ENCODE measurements around the gene DVL2. TPM values are rescaled to one million over a fixed set of nuclear protein-coding genes. Genes with fewer than 3 reads are reported as not detected.

DVL2 gene
- total and polyA plus RNA-seq, 2 of the 13 experiments (the other 11 are each of a cell fraction or from before 2014, with no cell fraction given) = 5.7 to 38.2 TPM

- peak; percentile 67 for TF ChIP-seq HNF1B (CRISPR knock-in tag; IDR thresholded peaks at IDR 0.05)
- peak; percentile 80; the same call in 1 of the 2 replicates for TF ChIP-seq CBFB (CRISPR knock-in tag; IDR thresholded peaks at IDR 0.05)
- no peak for TF ChIP-seq ZNF282 (IDR thresholded peaks at IDR 0.05; ENCODE audit: partially characterized antibody)
- no peak for TF ChIP-seq SP140L (CRISPR knock-in tag; IDR thresholded peaks at IDR 0.05; ENCODE audit: borderline replicate concordance)
- TF ChIP-seq ZNF724P (CRISPR knock-in tag; IDR thresholded peaks at IDR 0.05; ENCODE audit: borderline replicate concordance) = no peak
- TF ChIP-seq RFX1 (IDR thresholded peaks at IDR 0.05) = no peak
- peak; percentile 85; the same call in 1 of the 2 replicates for TF ChIP-seq SIN3A (IDR thresholded peaks at IDR 0.05; ENCODE audit: borderline replicate concordance, low read depth, low read length)
- TF ChIP-seq NCOA5 (CRISPR knock-in tag; IDR thresholded peaks at IDR 0.05) = no peak
- TF ChIP-seq ZFP36L1 (CRISPR knock-in tag; IDR thresholded peaks at IDR 0.05) = no peak
- no peak for TF ChIP-seq ZBTB26 (CRISPR knock-in tag; IDR thresholded peaks at IDR 0.05; ENCODE audit: borderline replicate concordance)
- TF ChIP-seq ZNF235 (CRISPR knock-in tag; IDR thresholded peaks at IDR 0.05; ENCODE audit: borderline replicate concordance) = no peak
- peak; percentile 63; the same call in 1 of the 2 replicates for TF ChIP-seq ZFX (CRISPR knock-in tag; IDR thresholded peaks at IDR 0.05; ENCODE audit: low read depth)
- TF ChIP-seq TBL1XR1 (IDR thresholded peaks at IDR 0.05; ENCODE audit: borderline replicate concordance, low read length, partially characterized antibody) = peak; percentile 91
- no peak for TF ChIP-seq HIVEP1 (CRISPR knock-in tag; IDR thresholded peaks at IDR 0.05)
- TF ChIP-seq NCOR1 (IDR thresholded peaks at IDR 0.05; ENCODE audit: borderline replicate concordance, low read length) = peak; percentile 57; the same call in 1 of the 2 replicates
- peak; percentile 57; the same call in 1 of the 2 replicates for TF ChIP-seq ZNF160 (CRISPR knock-in tag; IDR thresholded peaks at IDR 0.05)
- no peak for TF ChIP-seq HNF4G (IDR thresholded peaks at IDR 0.05; ENCODE audit: borderline replicate concordance, low read depth, low read length)
- TF ChIP-seq HNF4G (CRISPR knock-in tag; IDR thresholded peaks at IDR 0.05; ENCODE audit: borderline replicate concordance, low read depth) = peak; percentile 61; the same call in 1 of the 2 replicates
- TF ChIP-seq MED1 (CRISPR knock-in tag; IDR thresholded peaks at IDR 0.05) = peak; percentile 91
- TF ChIP-seq NR2F1 (CRISPR knock-in tag; IDR thresholded peaks at IDR 0.05) = 0 out of 4 replicates have a peak, but pooled peaks of 1 of the 2 experiments have one; percentile 28
- TF ChIP-seq ZNF205 (CRISPR knock-in tag; IDR thresholded peaks at IDR 0.05) = 0 out of 2 replicates have a peak, but pooled peaks have one; percentile 57
- peak; percentile 56; the same call in 1 of the 2 replicates for TF ChIP-seq ISL2 (CRISPR knock-in tag; IDR thresholded peaks at IDR 0.05)
- no peak for TF ChIP-seq ADNP (CRISPR knock-in tag; IDR thresholded peaks at IDR 0.05)
- peak; percentile 87; the same call in 1 of the 2 replicates for TF ChIP-seq IRF9 (CRISPR knock-in tag; IDR thresholded peaks at IDR 0.05; ENCODE audit: borderline replicate concordance)
- no peak for TF ChIP-seq SYNCRIP (IDR thresholded peaks at IDR 0.05; ENCODE audit: insufficient read depth, low read depth, low read length)
- TF ChIP-seq KDM2A (CRISPR knock-in tag; IDR thresholded peaks at IDR 0.05; ENCODE audit: borderline replicate concordance, low read depth) = peak; percentile 100
- TF ChIP-seq PRPF4 (IDR thresholded peaks at IDR 0.05; ENCODE audit: low read depth, low read length, poor library complexity, severe bottlenecking) = no peak
These were observed at the start of gene DVL2 (continued) for GRCh38 chr17:7234083-7234951.

Measured in HepG2 (cell line).